GM21786 (cell line): ENCODE data around the gene DIPK2A.

ENCODE experiments used
- ATAC-seq: cut with Tn5 transposase; IDR thresholded peaks from one replicate; pipeline ENCODE4 v1.9.1; 2021; ENCODE audit not compliant: unreplicated experiment

DIPK2A gene, protein sequence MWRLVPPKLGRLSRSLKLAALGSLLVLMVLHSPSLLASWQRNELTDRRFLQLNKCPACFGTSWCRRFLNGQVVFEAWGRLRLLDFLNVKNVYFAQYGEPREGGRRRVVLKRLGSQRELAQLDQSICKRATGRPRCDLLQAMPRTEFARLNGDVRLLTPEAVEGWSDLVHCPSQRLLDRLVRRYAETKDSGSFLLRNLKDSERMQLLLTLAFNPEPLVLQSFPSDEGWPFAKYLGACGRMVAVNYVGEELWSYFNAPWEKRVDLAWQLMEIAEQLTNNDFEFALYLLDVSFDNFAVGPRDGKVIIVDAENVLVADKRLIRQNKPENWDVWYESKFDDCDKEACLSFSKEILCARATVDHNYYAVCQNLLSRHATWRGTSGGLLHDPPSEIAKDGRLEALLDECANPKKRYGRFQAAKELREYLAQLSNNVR

DNA sequence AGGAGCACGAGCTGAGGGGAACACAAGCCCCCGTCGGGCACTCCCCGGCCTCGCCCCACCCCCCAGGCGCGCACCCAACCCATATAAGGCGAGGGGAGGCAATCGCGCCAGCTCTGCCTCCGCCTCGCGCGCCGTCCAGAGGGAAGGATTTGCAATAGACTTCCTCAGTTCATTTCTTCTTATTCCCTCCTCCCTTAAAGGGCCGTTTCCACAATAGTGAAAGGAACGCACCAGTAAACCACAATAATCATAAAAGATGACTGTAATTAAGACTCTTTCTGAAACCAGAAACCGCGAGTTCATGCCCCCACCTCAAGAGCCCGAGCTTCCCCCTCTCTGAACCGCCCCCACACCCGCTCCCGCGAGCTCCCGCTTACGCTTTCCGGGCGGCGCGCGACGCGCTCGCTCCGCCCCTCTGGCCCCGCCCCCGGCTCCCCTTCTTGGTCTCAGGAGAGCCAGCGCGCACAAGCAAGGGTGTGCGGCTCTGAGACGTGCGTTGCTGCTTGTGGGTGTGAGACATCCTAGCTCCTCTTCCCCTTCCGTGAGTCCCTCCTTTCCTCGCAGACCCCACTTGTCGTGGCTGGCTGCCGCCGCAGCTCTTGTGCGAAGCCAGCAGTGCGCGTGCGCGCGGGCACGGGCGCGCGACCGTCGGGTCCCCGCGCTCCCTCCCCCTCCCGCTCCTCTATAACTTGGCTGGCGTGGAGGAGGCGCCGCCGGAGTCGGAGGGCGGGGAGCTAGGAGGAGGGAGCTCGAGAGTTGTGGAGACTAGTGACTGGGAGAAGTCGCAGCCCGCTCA lies at the start of gene DIPK2A:
Gene DIPK2A (plus strand): TSS at position 465 of the 796 bp plus-strand sequence. CDS start 510 bp downstream, outside the sequence.
- ATAC-seq = peak; percentile 50

DNA sequence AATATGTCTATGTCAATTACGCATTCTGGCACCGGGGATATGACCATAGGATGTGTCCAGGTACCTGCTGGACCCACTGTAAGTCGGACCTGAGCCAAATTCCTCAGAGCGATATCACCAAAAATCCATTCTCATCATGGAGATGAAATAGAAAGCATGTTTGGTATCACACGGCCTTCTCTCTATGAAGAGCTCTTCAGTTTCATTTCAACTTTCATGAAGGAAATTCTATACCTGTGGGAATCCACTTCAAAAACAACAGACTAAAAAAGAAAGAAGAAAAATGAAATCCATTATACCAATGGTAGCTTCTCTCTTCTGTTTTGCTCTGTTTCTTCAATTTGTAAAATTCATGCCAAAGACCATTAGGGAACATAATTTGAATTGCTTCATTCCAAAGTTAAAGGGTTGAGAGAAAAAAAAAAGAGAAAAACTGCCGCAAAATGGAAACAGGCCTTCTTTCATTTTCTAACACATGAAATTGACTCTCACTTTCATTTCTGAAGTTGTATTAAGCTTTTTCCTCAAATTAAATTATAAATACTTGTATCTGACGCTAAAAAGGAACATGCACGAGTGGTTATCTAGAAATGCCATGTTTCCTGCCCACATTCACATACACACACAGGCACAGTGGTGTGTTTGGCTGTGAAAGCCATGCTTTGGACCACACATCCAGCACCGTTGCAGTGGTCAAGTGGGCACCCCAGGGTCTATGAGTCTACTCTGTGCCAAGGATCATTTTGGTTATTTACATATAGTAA lies 46.9 kb upstream of the DIPK2A start:
- peak; percentile 60 for ATAC-seq

DNA sequence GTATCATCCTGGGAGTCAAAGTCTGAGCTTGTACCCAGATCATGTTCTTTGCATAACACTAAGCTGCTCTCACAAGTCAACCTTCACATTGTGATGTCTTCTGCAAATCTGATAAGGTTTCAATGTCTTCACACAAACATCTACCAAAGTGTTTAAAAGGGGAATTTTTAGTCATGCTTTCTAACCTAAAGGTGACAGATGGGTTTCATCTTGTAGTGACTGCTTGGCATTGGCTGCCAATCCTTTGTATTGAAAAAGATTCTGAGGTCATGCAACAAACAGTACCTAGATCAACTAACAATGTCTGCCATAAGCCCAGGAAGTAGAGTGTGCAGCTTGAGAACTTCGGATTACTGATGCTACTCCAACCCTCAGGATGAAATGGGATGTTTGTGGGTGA lies 43.6 kb upstream of the DIPK2A start:
- ATAC-seq = no peak

DNA sequence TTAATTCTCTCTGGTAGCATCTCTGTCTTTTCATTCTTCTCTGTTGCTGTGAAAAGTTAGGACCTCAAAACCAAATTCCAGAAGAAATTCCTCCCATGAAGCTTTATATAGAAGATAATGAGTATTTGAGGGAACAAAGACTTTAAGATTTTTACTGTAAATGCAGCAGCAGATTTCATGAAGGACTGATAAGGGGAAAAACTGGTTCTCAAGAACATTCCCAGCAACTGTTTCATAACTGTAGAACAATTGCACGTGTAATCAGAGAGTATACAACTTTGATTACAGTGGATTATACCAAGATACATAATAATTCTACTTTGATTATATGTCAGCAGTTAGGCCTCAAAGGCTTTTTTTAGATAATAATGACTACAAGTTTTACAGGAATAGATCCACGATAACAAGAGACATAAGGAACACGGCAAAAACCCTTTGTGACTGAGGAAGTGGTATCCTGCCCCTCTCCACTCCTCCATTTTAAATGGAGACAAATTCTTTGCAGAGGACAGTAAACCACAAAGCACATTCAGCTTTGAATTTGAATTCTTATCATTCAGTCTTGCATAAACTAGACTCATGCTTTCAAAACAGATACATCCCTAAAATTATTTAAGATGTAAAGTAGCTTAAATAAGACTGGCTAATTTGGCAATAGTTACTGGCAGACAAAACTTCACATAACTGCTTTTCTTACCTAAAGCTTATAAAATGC lies 42.9 kb upstream of the DIPK2A start:
- no peak for ATAC-seq

DNA sequence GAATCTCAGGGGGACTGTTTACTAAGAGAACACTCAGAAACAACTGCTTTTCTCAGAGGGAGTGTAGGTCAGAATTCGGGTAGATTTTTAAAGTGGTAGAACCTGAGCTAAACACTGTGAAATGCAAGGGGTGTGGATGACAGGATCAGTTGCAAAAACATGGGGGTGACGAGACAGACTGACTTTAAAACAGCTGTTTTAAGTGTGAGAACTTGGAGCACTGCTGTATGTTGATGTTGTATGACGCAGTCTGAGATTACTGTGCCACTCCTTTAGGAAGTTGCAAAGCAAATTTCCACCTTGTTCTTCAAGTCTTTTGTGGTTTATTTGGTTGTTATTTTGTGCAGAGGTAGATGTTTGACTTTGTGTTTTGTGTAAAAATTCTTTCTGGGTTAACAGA lies 36.8 kb upstream of the DIPK2A start:
- no peak for ATAC-seq

DNA sequence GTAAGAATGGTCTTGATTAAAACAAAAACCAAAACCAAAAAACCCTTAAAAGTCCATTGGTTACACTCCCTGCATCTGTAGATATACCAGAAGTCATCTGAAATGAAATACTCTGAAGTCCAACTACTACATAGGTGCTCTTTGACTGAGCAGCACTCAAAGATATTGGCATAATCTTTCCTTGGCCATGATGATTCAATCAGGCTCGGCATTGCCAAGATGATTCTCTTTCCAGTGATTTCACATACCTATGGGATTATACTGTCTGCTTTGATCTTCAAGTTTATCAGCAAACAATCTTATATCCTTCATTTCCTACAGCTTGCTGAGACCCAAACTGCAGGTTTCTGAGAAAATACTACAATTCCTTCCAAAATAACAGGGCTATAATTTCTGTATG lies 35.9 kb upstream of the DIPK2A start:
- ATAC-seq = no peak

DNA sequence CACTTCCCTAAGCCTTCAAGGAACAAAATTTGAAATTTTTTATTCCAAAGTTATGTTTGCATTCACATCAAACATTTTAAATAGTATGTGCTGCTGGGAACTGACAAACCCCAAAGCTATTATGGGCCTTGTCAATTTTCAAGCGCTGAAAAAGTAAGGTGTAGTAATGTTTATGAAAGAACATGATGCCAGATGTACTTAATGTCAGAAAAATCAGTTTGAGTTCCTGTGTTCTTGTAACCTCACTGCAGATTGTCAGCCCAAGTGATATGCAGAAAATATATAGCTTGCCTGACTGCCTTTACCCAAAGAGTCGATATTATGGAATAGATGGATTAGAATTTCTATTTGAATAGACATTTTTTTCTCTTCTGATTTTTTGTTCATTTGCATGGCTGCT lies 20.8 kb upstream of the DIPK2A start:
- ATAC-seq = no peak

DNA sequence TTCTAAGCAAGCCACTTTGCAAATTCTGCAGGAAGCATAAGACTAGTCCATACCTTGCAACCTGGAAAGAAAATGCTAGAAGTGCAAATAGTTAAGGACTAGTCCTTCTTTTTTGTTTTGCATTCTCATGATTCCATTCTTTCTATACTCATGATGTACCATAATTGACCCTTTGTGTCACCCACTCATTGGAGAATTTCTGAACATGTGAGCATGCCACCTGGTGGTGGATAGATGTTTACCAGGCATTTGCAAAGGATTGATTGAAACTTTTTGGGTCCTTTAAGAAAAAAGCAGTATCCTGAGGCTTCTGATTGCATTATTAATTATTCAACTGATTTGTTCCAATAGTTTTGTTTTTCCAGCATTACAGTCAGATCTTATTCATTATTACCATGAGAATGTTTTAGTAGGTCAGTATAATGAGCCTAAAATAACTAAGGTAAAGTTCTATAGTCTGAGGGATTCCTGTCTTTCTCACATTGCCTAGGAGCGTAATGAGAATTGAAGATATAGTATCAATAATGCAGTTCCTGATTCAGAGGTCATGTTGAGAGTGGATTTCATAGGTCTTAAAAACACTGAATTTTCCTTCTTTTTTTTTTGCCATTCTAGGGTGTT lies 20.2 kb upstream of the DIPK2A start:
- peak; percentile 71 for ATAC-seq

DNA sequence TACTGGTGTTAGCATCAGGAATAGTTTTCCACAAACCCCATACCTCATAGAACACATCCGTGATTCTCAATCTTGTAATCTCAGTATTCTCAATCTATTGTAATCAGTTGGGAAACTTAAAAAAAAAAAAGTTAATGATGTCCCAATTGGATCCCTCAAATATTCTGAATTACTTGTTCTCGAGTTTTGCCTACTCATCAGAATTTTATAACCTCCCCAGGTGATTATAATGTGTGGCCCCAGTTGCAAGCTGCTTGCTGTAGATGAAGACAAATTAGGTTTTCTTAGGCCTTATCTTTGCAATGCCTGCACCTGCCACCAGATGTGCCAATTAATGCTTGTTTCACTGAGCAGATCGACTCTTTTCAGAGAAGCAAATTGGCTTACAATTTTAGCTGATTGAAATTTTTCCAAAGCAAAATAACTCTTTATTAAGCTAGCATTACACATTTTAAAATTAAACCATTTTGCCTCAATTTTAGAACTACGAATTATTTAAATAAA lies 19.0 kb upstream of the DIPK2A start:
- no peak for ATAC-seq

DNA sequence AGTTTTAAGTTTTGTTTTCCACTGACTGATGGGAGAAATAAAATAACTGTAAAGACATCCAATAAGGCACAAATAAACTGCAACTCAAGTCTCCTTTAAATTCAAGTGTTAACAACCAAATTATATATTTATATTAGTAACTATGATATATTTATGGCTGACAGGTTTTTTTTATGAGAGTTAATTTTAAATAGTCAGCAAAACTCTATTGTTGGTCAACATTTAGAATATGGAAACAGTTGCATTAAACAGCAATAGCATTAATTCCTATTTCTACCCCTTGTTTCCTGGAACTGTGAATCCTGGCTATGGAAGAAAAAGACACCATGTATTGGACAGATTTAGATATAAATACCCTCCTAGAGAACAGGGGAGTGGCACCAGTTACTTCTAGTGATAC lies 16.5 kb upstream of the DIPK2A start:
- ATAC-seq = no peak

DNA sequence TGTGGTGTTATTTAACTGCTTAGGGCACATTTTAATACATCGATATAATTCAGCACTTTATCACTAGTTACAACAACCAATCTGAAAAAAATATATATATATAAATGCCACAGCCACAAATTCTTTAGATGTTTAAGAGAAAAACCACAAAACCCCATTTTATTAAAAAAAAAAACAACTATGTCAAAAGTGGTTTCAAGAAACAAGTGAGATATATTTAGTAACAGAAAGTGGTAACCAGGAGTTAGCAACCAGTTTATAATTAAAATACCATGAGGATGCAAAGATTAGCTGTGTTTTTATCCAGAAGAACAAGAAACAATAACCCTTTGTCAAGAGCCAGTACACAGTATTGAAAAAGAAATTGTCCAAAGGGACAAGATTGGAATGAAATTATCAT lies 14.8 kb upstream of the DIPK2A start:
- no peak for ATAC-seq

DNA sequence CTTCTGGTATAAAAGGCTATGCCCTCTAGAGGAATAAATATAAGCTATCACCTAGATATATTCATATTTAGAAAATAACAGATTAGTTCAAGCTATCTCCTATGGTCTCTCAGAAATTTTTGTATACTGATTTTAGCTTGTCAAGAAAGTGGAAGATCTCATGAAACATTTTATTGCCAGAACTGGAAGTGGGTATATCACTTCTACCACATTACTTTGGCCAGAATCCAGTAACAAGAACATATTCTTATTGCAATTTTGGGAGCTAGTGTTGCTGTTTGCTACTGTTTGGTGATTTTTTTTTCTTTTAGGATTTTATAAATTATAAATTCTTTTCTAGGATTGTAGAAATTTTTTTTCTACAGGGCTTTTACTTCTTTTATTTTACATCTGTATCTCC lies 14.2 kb upstream of the DIPK2A start:
- no peak for ATAC-seq

DNA sequence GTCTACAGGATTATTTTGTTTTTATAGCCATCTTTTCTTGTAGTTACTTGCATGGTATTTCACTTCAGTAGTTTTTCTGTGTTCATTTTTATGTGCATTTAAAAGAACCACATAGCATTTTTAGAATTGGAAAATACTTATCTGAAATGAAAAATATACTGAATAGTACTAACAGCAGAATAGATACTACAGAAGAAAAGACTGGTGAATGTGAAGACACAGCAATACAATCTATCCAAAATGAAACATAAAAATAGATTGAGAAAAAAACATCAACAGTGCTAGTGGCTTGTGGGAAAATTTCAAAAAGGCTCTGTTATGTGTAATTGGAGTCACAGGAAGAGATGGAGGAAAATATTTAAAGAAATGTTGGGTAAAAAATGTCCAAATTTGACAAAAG lies 12.7 kb upstream of the DIPK2A start:
- no peak for ATAC-seq

DNA sequence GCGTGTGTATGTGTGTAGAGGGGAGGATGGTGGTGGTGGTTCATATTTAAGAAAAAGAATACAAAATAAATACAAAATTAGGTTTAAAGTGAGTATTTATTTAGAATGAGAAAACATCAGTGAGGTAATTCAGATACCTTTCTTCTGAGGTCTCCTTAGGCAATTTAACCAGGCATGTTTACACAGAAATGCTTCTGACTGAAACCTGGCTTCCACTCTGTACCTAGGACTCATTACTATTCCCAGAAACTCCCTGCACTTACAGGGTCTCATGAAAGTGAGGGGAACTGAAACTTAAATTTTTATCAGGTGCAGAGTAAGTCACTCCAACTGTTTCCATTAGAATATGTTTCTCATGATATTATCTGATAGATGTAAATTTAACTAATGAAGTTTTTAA lies 10.3 kb upstream of the DIPK2A start:
- no peak for ATAC-seq

DNA sequence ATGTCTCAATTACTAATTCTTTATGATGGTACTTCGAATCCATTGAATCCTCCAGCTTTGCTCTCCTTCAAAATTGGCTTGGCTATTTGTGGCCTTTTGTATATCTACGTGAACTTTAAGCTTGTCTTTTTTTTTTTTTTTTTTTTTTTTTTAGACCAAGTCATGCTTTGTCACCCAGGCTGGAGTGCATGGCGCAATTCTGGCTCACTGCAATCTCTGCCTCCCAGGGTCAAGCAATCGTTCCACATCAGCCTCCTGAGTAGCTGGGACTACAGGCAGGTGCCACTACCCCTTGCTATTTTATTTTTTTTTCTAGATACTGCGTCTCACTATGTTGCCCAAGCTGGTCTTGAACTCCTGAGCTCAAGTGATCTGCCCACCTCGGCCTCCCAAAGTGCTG lies 7.7 kb upstream of the DIPK2A start:
- ATAC-seq = no peak

DNA sequence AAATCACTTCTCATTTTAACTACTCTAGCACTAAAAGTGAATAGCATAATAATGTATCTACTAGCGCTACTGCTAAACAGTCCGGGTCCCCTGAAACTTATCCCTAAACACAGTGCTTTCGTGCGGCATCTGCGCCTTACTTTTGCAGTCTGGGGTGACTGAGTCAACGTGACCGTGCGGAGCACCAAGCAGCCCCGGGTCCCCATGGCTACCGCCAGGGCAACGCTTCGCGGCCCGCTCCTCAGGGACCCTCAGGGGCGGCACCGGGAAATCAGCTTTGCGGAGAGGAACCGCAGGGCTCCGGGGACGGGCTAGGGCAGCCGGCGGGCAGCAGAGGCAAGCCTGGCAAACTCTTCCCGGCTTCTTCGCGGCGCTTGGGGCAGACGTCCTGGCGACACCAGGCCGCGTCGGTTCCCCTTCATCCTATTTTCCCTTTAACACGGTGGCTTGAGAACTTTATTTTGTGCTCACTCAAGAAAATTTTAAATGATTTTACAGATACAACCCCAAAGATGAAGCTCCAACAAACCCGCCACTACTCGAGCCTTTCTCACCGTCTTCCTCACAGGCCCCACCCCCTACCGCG lies 757 bp upstream of the DIPK2A start:
- peak; percentile 17 for ATAC-seq

DNA sequence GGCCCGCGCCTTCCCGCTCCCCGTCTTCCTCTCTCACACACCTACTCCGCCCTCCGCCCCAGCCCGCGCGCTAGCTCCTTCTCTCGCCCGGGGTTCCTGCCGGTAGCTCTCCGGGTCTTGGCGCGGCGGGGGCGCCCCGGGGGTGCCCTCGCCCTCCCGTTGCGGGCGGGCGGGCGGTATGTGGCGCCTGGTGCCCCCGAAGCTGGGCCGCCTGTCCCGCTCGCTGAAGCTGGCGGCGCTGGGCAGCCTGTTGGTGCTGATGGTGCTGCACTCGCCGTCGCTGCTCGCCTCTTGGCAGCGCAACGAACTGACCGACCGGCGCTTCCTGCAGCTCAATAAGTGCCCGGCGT lies 507 bp downstream of the DIPK2A start:
- ATAC-seq = no peak

DNA sequence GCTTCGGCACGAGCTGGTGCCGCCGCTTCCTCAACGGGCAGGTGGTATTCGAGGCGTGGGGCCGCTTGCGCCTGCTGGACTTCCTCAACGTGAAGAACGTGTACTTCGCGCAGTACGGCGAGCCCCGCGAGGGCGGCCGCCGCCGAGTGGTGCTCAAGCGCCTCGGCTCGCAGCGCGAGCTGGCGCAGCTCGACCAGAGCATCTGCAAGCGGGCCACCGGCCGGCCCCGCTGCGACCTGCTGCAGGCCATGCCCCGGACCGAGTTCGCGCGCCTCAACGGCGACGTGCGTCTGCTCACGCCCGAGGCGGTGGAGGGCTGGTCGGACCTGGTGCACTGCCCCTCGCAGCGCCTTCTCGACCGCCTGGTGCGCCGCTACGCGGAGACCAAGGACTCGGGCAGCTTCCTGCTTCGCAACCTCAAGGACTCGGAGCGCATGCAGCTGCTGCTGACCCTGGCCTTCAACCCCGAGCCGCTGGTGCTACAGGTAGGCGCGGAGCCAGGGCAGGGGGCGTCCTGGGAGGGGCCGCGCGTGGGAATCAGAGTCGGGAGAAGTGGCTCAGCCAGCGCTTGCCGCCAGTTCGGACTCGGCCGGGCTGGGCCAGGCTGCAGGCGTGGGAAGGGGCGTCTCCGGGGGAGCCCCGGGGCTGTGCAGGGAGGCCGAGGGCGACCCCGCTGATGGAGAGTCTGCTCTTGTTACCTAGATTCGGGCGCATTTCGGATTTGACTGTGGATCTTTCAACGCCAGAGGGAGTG lies 1.1 kb downstream of the DIPK2A start:
- peak; percentile 29 for ATAC-seq
